ENCODE data around the gene ZNF548.
"Not testable (repeated sequence)": the region's sequence is repeated elsewhere in the genome, so short reads cannot be mapped to it uniquely, and the experiment has no call there.

ZNF548 gene

GRCh38 chr19:57363688-57364181, 25.9 kb upstream of the ZNF548 start:
- H3K4me1 ChIP-seq (ENCODE audit: control insufficient read depth, insufficient read depth, low read length) = peaks cover 9% of the 10 kb centered on the region
- H3K27me3 ChIP-seq (ENCODE audit: control insufficient read depth in 1 of 2, insufficient read depth in 2 of 2, low read length in 2 of 2) = no peaks in the 10 kb centered on the region
- H3K9ac ChIP-seq (ENCODE audit: low read length in 2 of 2) = peak overlapping the region; percentile 71 to 86
- H3K27ac ChIP-seq (ENCODE audit: low read length) = peak overlapping the region; percentile 92
- H3K36me3 ChIP-seq (ENCODE audit: control insufficient read depth in 2 of 2, insufficient read depth in 2 of 2, low read length in 2 of 2) = peaks cover 2 to 5% of the 10 kb centered on the region in 2 donors
- peaks cover 2 to 5% of the 10 kb centered on the region in 2 donors for H3K9me3 ChIP-seq (ENCODE audit: control insufficient read depth in 2 of 2, low read length in 2 of 2)
- H3K4me3 ChIP-seq (ENCODE audit: low read length in 2 of 2) = peak overlapping the region; percentile 85 to 88

DNA sequence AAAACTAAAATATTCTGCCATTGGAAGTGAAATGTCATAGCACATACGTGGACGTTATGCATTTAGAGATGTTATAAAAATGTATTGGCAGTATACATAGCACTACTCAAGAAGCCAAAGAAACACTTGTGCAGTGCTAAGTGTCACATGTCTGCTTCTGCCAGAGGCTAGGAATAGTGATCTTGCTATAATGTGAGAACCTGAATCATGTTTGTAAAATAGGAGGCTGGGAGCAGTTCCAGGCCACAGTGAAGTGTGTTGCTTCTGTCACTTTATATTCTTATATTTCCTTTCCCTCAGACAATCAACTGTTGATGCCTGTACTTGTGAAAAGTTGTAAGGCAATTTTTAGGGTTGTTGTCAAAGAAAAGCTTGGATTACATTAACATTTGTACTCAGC, 22.9 kb upstream of the ZNF548 start:
- Histone ChIP-seq H3K4me1 (ENCODE audit: control insufficient read depth, insufficient read depth, low read length) (peaks cover 9% of the 10 kb centered on the region), H3K27me3 (ENCODE audit: control insufficient read depth in 1 of 2, insufficient read depth in 2 of 2, low read length in 2 of 2) (no peaks in the 10 kb centered on the region), H3K9ac (ENCODE audit: low read length in 2 of 2) (no peak overlapping the region), H3K27ac (ENCODE audit: low read length) (no peak overlapping the region), H3K36me3 (ENCODE audit: control insufficient read depth in 2 of 2, insufficient read depth in 2 of 2, low read length in 2 of 2) (peaks cover 2 to 5% of the 10 kb centered on the region in 2 donors), H3K4me3 (ENCODE audit: low read length in 2 of 2) (no peak overlapping the region), H3K9me3 (ENCODE audit: control insufficient read depth in 2 of 2, low read length in 2 of 2) (no peaks in the 10 kb centered on the region)

GRCh38 chr19:57374179-57374578, 15.5 kb upstream of the ZNF548 start:
- H3K4me1 ChIP-seq (ENCODE audit: control insufficient read depth, insufficient read depth, low read length) = no peaks in the 10 kb centered on the region
- peaks cover 40 to 41% of the 10 kb centered on the region in 2 donors for H3K36me3 ChIP-seq (ENCODE audit: control insufficient read depth in 2 of 2, insufficient read depth in 2 of 2, low read length in 2 of 2)
- H3K27ac ChIP-seq (ENCODE audit: low read length) = no peak overlapping the region
- no peak overlapping the region for H3K9ac ChIP-seq (ENCODE audit: low read length in 2 of 2)
- peaks cover 12 to 24% of the 10 kb centered on the region in 2 donors for H3K9me3 ChIP-seq (ENCODE audit: control insufficient read depth in 2 of 2, low read length in 2 of 2)
- H3K4me3 ChIP-seq (ENCODE audit: low read length in 2 of 2) = no peak overlapping the region
- no peaks in the 10 kb centered on the region for H3K27me3 ChIP-seq (ENCODE audit: control insufficient read depth in 1 of 2, insufficient read depth in 2 of 2, low read length in 2 of 2)

DNA sequence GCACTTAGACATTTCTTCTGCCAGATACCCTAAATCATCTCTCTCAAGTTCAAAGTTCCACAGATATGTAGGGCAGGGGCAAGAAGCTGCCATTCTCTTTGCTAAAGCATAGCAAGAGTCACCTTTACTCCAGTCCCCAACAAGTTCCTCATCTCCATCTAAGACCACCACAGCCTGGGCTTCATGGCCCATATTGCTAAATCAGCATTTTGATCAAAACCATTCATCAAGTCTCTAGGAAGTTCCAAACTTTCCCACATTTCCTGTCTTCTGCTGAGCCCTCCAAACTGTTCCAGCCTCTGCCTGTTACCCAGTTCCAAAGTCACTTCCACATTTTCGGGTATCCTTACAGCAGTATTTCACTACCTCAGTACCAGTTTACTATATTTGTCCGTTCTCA, 15.0 kb upstream of the ZNF548 start:
- H3K36me3 ChIP-seq (ENCODE audit: control insufficient read depth in 2 of 2, insufficient read depth in 2 of 2, low read length in 2 of 2) = peaks cover 40 to 41% of the 10 kb centered on the region in 2 donors

DNA sequence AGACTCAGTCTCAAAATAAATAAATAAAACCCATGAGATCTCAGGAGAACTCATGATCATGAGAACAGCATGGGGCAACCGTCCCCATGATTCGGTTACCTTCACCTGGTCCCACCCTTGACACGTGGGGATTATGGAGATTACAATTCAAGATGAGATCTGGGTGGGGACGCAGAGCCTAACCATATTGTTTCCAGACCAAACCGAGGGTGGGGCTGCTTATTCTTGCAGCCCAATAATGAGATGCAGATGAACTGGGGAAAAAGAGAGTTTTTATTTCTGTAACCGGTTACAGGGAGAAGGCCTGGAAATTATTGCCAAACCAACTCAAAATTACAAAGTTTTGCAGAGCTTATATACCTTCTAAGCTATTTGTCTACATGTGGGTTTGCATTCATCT, 13.5 kb upstream of the ZNF548 start:
- Histone ChIP-seq H3K27ac (ENCODE audit: low read length) (no peak overlapping the region), H3K9me3 (ENCODE audit: control insufficient read depth in 2 of 2, low read length in 2 of 2) (peaks cover 12 to 24% of the 10 kb centered on the region in 2 donors), H3K36me3 (ENCODE audit: control insufficient read depth in 2 of 2, insufficient read depth in 2 of 2, low read length in 2 of 2) (peaks cover 40 to 41% of the 10 kb centered on the region in 2 donors), H3K9ac (ENCODE audit: low read length in 2 of 2) (no peak overlapping the region), H3K4me3 (ENCODE audit: low read length in 2 of 2) (no peak overlapping the region), H3K4me1 (ENCODE audit: control insufficient read depth, insufficient read depth, low read length) (peaks cover 6% of the 10 kb centered on the region), H3K27me3 (ENCODE audit: control insufficient read depth in 1 of 2, insufficient read depth in 2 of 2, low read length in 2 of 2) (no peaks in the 10 kb centered on the region)

More for the DNA sequence above, 15.0 kb upstream of the ZNF548 start:
- not testable (repeated sequence) for H3K9ac ChIP-seq (ENCODE audit: low read length in 2 of 2); H3K4me1 ChIP-seq (ENCODE audit: control insufficient read depth, insufficient read depth, low read length); H3K27me3 ChIP-seq (ENCODE audit: control insufficient read depth in 1 of 2, insufficient read depth in 2 of 2, low read length in 2 of 2); H3K27ac ChIP-seq (ENCODE audit: low read length); H3K4me3 ChIP-seq (ENCODE audit: low read length in 2 of 2)
- H3K9me3 ChIP-seq (ENCODE audit: control insufficient read depth in 2 of 2, low read length in 2 of 2) = peaks cover 12 to 24% of the 10 kb centered on the region in 2 donors

DNA sequence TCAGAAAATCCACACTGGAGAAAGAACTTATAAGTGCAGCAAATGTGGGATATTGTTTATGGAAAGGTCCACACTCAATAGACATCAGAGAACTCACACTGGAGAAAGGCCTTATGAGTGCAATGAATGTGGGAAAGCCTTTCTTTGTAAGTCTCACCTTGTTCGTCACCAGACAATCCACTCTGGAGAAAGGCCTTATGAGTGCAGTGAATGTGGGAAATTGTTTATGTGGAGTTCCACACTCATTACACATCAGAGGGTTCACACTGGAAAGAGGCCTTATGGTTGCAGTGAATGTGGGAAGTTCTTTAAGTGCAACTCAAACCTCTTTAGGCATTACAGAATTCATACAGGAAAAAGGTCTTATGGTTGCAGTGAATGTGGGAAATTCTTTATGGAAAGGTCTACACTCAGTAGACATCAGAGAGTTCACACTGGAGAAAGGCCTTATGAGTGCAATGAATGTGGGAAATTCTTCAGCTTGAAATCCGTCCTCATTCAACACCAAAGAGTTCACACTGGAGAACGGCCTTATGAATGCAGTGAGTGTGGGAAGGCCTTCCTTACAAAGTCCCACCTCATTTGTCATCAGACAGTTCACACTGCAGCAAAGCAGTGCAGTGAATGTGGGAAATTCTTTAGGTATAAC, 12.0 kb upstream of the ZNF548 start:
- Histone ChIP-seq H3K9ac (ENCODE audit: low read length in 2 of 2) (no peak overlapping the region), H3K27me3 (ENCODE audit: control insufficient read depth in 1 of 2, insufficient read depth in 2 of 2, low read length in 2 of 2) (no peaks in the 10 kb centered on the region), H3K27ac (ENCODE audit: low read length) (no peak overlapping the region), H3K36me3 (ENCODE audit: control insufficient read depth in 2 of 2, insufficient read depth in 2 of 2, low read length in 2 of 2) (peaks cover 27 to 32% of the 10 kb centered on the region in 2 donors), H3K4me3 (ENCODE audit: low read length in 2 of 2) (no peak overlapping the region), H3K9me3 (ENCODE audit: control insufficient read depth in 2 of 2, low read length in 2 of 2) (peaks cover 12 to 21% of the 10 kb centered on the region in 2 donors), H3K4me1 (ENCODE audit: control insufficient read depth, insufficient read depth, low read length) (peaks cover 6% of the 10 kb centered on the region)

DNA sequence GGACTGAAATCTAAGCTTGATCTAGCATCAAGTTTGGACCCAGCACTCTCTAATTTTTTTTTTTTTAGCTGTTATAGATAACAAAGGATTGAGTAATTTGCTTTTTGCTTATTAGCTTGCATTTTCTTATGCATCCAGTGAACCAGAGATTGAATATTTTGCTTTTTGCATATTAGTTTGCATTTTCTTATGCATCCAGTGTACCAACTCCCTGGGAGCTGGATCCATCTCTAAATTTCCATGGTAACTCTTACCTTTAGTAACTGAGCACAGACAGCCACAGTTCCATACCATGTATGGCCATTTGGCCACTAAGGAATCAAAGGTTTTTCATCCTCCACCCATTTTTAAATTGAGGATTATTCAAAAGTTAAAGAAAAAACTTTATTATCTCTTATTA, 8.7 kb upstream of the ZNF548 start:
- Histone ChIP-seq H3K9ac (ENCODE audit: low read length in 2 of 2) (no peak overlapping the region), H3K4me3 (ENCODE audit: low read length in 2 of 2) (no peak overlapping the region), H3K27me3 (ENCODE audit: control insufficient read depth in 1 of 2, insufficient read depth in 2 of 2, low read length in 2 of 2) (no peaks in the 10 kb centered on the region), H3K4me1 (ENCODE audit: control insufficient read depth, insufficient read depth, low read length) (peaks cover 6% of the 10 kb centered on the region), H3K36me3 (ENCODE audit: control insufficient read depth in 2 of 2, insufficient read depth in 2 of 2, low read length in 2 of 2) (peaks cover 14 to 18% of the 10 kb centered on the region in 2 donors), H3K27ac (ENCODE audit: low read length) (no peak overlapping the region), H3K9me3 (ENCODE audit: control insufficient read depth in 2 of 2, low read length in 2 of 2) (peaks cover 12 to 17% of the 10 kb centered on the region in 2 donors)

DNA sequence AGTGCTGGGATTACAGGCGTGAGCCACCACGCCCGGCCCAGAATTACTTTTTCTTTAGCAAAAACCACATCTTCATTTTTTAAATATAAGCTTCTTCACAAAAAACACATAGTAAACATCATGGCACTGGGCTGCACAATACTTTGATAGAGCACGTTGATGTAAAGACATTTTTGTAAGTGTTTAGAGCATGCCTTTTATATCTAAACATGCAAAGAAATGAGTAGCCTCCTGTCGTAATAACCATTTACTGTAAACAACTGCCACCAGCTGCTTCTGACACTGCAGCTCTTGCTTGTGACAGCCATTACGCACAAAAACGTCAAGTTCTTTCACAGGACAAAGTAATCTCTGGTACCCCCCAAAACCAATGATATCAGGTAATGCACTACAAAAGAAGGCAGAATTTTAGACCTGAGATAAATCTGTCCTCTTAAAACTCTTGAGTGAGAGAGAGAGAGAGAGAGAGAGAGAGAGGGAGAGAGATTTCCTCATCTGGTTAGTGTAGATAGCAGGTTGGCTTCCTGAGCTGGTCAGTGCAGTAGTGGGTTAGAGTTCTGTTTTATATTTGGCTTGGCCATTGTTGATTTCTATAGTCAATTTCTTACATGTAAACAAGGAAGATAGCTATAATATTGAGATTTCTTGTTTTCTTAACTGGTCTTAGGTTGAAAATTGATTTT, 6.7 kb upstream of the ZNF548 start:
- H3K36me3 ChIP-seq (ENCODE audit: control insufficient read depth in 2 of 2, insufficient read depth in 2 of 2, low read length in 2 of 2) = peaks cover 3% of the 10 kb centered on the region in 2 donors

GRCh38 chr19:57389194-57389729, 392 bp upstream of the ZNF548 start:
- Histone ChIP-seq H3K27ac (ENCODE audit: low read length) (peak overlapping the region; percentile 92), H3K4me1 (ENCODE audit: control insufficient read depth, insufficient read depth, low read length) (no peaks in the 10 kb centered on the region)

More for the DNA sequence above, 6.7 kb upstream of the ZNF548 start:
- H3K27ac ChIP-seq (ENCODE audit: low read length) = no peak overlapping the region
- H3K27me3 ChIP-seq (ENCODE audit: control insufficient read depth in 1 of 2, insufficient read depth in 2 of 2, low read length in 2 of 2) = no peaks in the 10 kb centered on the region
- H3K4me1 ChIP-seq (ENCODE audit: control insufficient read depth, insufficient read depth, low read length) = peaks cover 6% of the 10 kb centered on the region
- H3K9ac ChIP-seq (ENCODE audit: low read length in 2 of 2) = no peak overlapping the region
- H3K9me3 ChIP-seq (ENCODE audit: control insufficient read depth in 2 of 2, low read length in 2 of 2) = peaks cover 5 to 6% of the 10 kb centered on the region in 2 donors
- H3K4me3 ChIP-seq (ENCODE audit: low read length in 2 of 2) = no peak overlapping the region

GRCh38 chr19:57395710-57396109, 6.1 kb downstream of the ZNF548 start:
- Histone ChIP-seq H3K9me3 (ENCODE audit: control insufficient read depth in 2 of 2, low read length in 2 of 2) (peaks cover 19 to 22% of the 10 kb centered on the region in 2 donors), H3K27me3 (ENCODE audit: control insufficient read depth in 1 of 2, insufficient read depth in 2 of 2, low read length in 2 of 2) (no peaks in the 10 kb centered on the region), H3K36me3 (ENCODE audit: control insufficient read depth in 2 of 2, insufficient read depth in 2 of 2, low read length in 2 of 2) (peaks cover 47% of the 10 kb centered on the region in 2 donors)

More at GRCh38 chr19:57389194-57389729, 392 bp upstream of the ZNF548 start:
- no peaks in the 10 kb centered on the region for H3K9me3 ChIP-seq (ENCODE audit: control insufficient read depth in 2 of 2, low read length in 2 of 2)
- peaks cover 4 to 5% of the 10 kb centered on the region in 2 donors for H3K36me3 ChIP-seq (ENCODE audit: control insufficient read depth in 2 of 2, insufficient read depth in 2 of 2, low read length in 2 of 2)
- peak overlapping the region; percentile 95 to 97 for H3K4me3 ChIP-seq (ENCODE audit: low read length in 2 of 2)
- peak overlapping the region; percentile 98 to 99 for H3K9ac ChIP-seq (ENCODE audit: low read length in 2 of 2)
- no peaks in the 10 kb centered on the region for H3K27me3 ChIP-seq (ENCODE audit: control insufficient read depth in 1 of 2, insufficient read depth in 2 of 2, low read length in 2 of 2)

More at GRCh38 chr19:57395710-57396109, 6.1 kb downstream of the ZNF548 start:
- Histone ChIP-seq H3K4me1 (ENCODE audit: control insufficient read depth, insufficient read depth, low read length) (no peaks in the 10 kb centered on the region), H3K4me3 (ENCODE audit: low read length in 2 of 2) (no peak overlapping the region), H3K9ac (ENCODE audit: low read length in 2 of 2) (no peak overlapping the region), H3K27ac (ENCODE audit: low read length) (no peak overlapping the region)

Data from stomach smooth muscle (tissue), 2 donors.